Measurements from ENCODE around the gene GKN1.
"Not testable (repeated sequence)": the region's sequence is repeated elsewhere in the genome, so short reads cannot be mapped to it uniquely, and the experiment has no call there.

The GKN1 gene

GRCh38 chr2:68943581-68944568 lies 30.6 kb upstream of the GKN1 start:
- Histone ChIP-seq H3K9me3 (no peaks in the 10 kb centered on the region), H3K27me3 (no peaks in the 10 kb centered on the region), H3K27ac (no peak overlapping the region)

GRCh38 chr2:68946117-68946516 lies 28.3 kb upstream of the GKN1 start:
- Histone ChIP-seq H3K27ac (no peak overlapping the region), H3K4me3 (ENCODE audit: low read depth in 1 of 2, low read length in 1 of 2) (no peak overlapping the region), H3K9me3 (no peaks in the 10 kb centered on the region), H3K36me3 (no peaks in the 10 kb centered on the region), H3K4me1 (ENCODE audit: control insufficient read depth in 1 of 2, insufficient read depth in 1 of 2, low read depth in 1 of 2, low read length in 1 of 2) (no peaks in the 10 kb centered on the region), H3K27me3 (no peaks in the 10 kb centered on the region)
- no peak for TF ChIP-seq CTCF (IDR thresholded peaks at IDR 0.05)

More at GRCh38 chr2:68943581-68944568, 30.6 kb upstream of the GKN1 start:
- H3K4me1 ChIP-seq (ENCODE audit: control insufficient read depth in 1 of 2, insufficient read depth in 1 of 2, low read depth in 1 of 2, low read length in 1 of 2) = no peaks in the 10 kb centered on the region
- no peak overlapping the region for H3K4me3 ChIP-seq (ENCODE audit: low read depth in 1 of 2, low read length in 1 of 2)
- H3K36me3 ChIP-seq = no peaks in the 10 kb centered on the region
- peak; percentile 71 for TF ChIP-seq CTCF (IDR thresholded peaks at IDR 0.05)

GRCh38 chr2:68948710-68949109 lies 25.7 kb upstream of the GKN1 start:
- no peaks in the 10 kb centered on the region for H3K27me3 ChIP-seq
- H3K27ac ChIP-seq = no peak overlapping the region
- no peak overlapping the region for H3K4me3 ChIP-seq (ENCODE audit: low read depth in 1 of 2, low read length in 1 of 2)
- H3K36me3 ChIP-seq = no peaks in the 10 kb centered on the region
- no peaks in the 10 kb centered on the region for H3K9me3 ChIP-seq
- no peak for TF ChIP-seq CTCF (IDR thresholded peaks at IDR 0.05)
- no peaks in the 10 kb centered on the region for H3K4me1 ChIP-seq (ENCODE audit: control insufficient read depth in 1 of 2, insufficient read depth in 1 of 2, low read depth in 1 of 2, low read length in 1 of 2)

GRCh38 chr2:68951899-68952298 lies 22.5 kb upstream of the GKN1 start:
- no peak for TF ChIP-seq CTCF (IDR thresholded peaks at IDR 0.05)
- Histone ChIP-seq H3K27ac (no peak overlapping the region), H3K36me3 (no peaks in the 10 kb centered on the region), H3K27me3 (no peaks in the 10 kb centered on the region), H3K4me3 (ENCODE audit: low read depth in 1 of 2, low read length in 1 of 2) (no peak overlapping the region), H3K4me1 (ENCODE audit: control insufficient read depth in 1 of 2, insufficient read depth in 1 of 2, low read depth in 1 of 2, low read length in 1 of 2) (no peaks in the 10 kb centered on the region), H3K9me3 (no peaks in the 10 kb centered on the region)

- no peak for TF ChIP-seq CTCF (IDR thresholded peaks at IDR 0.05)
- Histone ChIP-seq H3K9me3 (no peaks in the 10 kb centered on the region), H3K4me1 (ENCODE audit: control insufficient read depth in 1 of 2, insufficient read depth in 1 of 2, low read depth in 1 of 2, low read length in 1 of 2) (no peaks in the 10 kb centered on the region), H3K27ac (no peak within 1 kb of the TSS), H3K27me3 (no peaks in the 10 kb centered on the region), H3K36me3 (no peaks in the 10 kb centered on the region), H3K4me3 (ENCODE audit: low read depth in 1 of 2, low read length in 1 of 2) (no peak within 1 kb of the TSS)
Observed at GRCh38 chr2:68952887-68953521, 21.4 kb upstream of the GKN1 start, which contains the start of gene GKN2. Gene GKN2, minus strand, starts transcription at chr2:68952893. Its CDS starts 32 bp downstream, at chr2:68952861.

GRCh38 chr2:68955432-68955831 lies 19.0 kb upstream of the GKN1 start:
- H3K27ac ChIP-seq; H3K36me3 ChIP-seq; H3K4me1 ChIP-seq (ENCODE audit: control insufficient read depth in 1 of 2, insufficient read depth in 1 of 2, low read depth in 1 of 2, low read length in 1 of 2); H3K9me3 ChIP-seq; H3K4me3 ChIP-seq (ENCODE audit: low read depth in 1 of 2, low read length in 1 of 2); H3K27me3 ChIP-seq: not testable (repeated sequence)
